Psoas muscle (tissue), 8 donors: ENCODE data around the gene FOXN4. TPM values are rescaled to one million over a fixed set of nuclear protein-coding genes. Genes with fewer than 3 reads are reported as not detected.

ENCODE experiments used
- ATAC-seq, 4 donors: fragments of 200-7000 bp; cut with Tn5 transposase; one replicate each; pipeline ENCODE4 v1.9.1; 2020; ENCODE audit warnings: moderate library complexity in 3 of 4, mild to moderate bottlenecking in 2 of 4
- DNase-seq, 2 donors: peaks; one replicate each; pipeline ENCODE4 v3.0.0-alpha.2; 2020
- H3K27ac ChIP-seq: fragments of 200-600 bp; one replicate; pipeline ENCODE4 v1.8.0; 2022
- H3K27me3 ChIP-seq, 3 donors: fragments of 200-600 bp in 1 of 3; one replicate each; pipeline versions ENCODE4 v1.6.1 to v1.8.0; 2013 to 2022; ENCODE audit warnings: low read length in 2 of 3, mild to moderate bottlenecking in 2 of 3, moderate library complexity in 1 of 3; ENCODE audit not compliant: insufficient read depth in 3 of 3
- H3K36me3 ChIP-seq, 2 donors: fragments of 200-600 bp in 1 of 2; one replicate each; pipeline versions ENCODE4 v1.6.1 to v1.8.0; 2013 to 2022; ENCODE audit warnings: low read depth in 1 of 2, mild to moderate bottlenecking in 1 of 2, moderate library complexity in 1 of 2; ENCODE audit not compliant: insufficient read depth in 1 of 2
- H3K4me1 ChIP-seq: fragments of 200-600 bp; one replicate; pipeline ENCODE4 v1.8.0; 2022
- H3K4me3 ChIP-seq: fragments of 200-600 bp; one replicate; pipeline ENCODE4 v1.8.0; 2022; ENCODE audit warnings: mild to moderate bottlenecking
- H3K9me3 ChIP-seq: fragments of 200-600 bp; one replicate; pipeline ENCODE4 v1.8.0; 2022
- WGBS, 3 donors: extraction: QIAGEN DNeasy Blood & Tissue Kit; methylation state at CpG; one replicate each; pipeline versions ENCODE4 v1.1.6 to v1.1.7; 2013; 5-methylcytosine and 5-hydroxymethylcytosine counted together
- intact Hi-C, 2 donors: fragments of 100-400 bp; cut with DNase I; formaldehyde crosslinking; loops; one replicate each; pipeline versions ENCODE4 v1.11.0 to v1.14.2; 2022
- polyA plus RNA-seq, 3 donors: library from polyadenylated mRNA; stranded (reverse); fragments of 200-250 nt; gene quantifications; one replicate each; pipeline ENCODE4 v1.2.3, GENCODE V29; 2013
- total RNA-seq, 4 donors: library from RNA; stranded (reverse); fragmentation: NEBNext Ultra II Directional in 2 of 4; extraction: Animal tissue kit (Norgen Biotek cat#: 25700) in 2 of 4; gene quantifications; one replicate each; pipeline versions ENCODE4 v1.2.1 to v1.2.4, GENCODE V29; 2021 to 2023
- TF ChIP-seq, protein P1 (sequence below): fragments of 200-600 bp; IDR thresholded peaks from one replicate; pipeline ENCODE4 v1.8.0; 2022; ENCODE audit warnings: antibody characterized with exemption
- donor health status: healthy with polysubstance abuse.
- donor health status: DM: no; HTN: no; CAD: no; lungs with moderate emphysema.
- donor health status: Bipolar disorder and iron deficiency.
- donor health status: healthy.
- donor health status: DM: yes; HTN: yes; CAD: no.
- donor health status: DM: no; HTN: no; CAD: no.
- donor health status: DM: no; HTN: no; CAD: no.
- donor health status: DM: yes; HTN: yes; CAD: no.

The FOXN4 gene
- total and polyA plus RNA-seq, 7 donors, result 0.01 to 0.03 TPM; not detected in 5

DNA sequence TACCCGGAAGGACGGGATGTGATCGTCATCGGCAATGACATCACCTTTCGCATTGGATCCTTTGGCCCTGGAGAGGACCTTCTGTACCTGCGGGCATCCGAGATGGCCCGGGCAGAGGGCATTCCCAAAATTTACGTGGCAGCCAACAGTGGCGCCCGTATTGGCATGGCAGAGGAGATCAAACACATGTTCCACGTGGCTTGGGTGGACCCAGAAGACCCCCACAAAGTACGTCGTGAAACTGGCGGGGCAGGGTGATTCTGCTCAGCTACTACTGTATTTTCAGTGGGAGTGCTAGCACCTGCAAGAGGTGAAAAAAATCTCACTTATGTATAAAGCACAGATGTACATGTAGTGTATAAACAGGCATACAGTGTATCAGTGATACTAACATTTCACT, 62.9 kb downstream of the FOXN4 start:
- no peak for DNase-seq
- Histone ChIP-seq H3K27me3 (no peaks in the 10 kb centered on the region), H3K27ac (no peak overlapping the region), H3K4me1 (no peaks in the 10 kb centered on the region), H3K4me3 (no peak overlapping the region), H3K9me3 (no peaks in the 10 kb centered on the region), H3K36me3 (peaks cover 18 to 100% of the 10 kb centered on the region in 2 donors)
- WGBS, 3 donors, result 91 to 95% (median 95%) methylated on average over 15 of the region's 15 CpGs
- intact Hi-C loops, result no loop called here
- TF ChIP-seq, protein P1, sequence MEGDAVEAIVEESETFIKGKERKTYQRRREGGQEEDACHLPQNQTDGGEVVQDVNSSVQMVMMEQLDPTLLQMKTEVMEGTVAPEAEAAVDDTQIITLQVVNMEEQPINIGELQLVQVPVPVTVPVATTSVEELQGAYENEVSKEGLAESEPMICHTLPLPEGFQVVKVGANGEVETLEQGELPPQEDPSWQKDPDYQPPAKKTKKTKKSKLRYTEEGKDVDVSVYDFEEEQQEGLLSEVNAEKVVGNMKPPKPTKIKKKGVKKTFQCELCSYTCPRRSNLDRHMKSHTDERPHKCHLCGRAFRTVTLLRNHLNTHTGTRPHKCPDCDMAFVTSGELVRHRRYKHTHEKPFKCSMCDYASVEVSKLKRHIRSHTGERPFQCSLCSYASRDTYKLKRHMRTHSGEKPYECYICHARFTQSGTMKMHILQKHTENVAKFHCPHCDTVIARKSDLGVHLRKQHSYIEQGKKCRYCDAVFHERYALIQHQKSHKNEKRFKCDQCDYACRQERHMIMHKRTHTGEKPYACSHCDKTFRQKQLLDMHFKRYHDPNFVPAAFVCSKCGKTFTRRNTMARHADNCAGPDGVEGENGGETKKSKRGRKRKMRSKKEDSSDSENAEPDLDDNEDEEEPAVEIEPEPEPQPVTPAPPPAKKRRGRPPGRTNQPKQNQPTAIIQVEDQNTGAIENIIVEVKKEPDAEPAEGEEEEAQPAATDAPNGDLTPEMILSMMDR, result no peak
- ATAC-seq, result peak in 1 of 4 donors; percentile 2

DNA sequence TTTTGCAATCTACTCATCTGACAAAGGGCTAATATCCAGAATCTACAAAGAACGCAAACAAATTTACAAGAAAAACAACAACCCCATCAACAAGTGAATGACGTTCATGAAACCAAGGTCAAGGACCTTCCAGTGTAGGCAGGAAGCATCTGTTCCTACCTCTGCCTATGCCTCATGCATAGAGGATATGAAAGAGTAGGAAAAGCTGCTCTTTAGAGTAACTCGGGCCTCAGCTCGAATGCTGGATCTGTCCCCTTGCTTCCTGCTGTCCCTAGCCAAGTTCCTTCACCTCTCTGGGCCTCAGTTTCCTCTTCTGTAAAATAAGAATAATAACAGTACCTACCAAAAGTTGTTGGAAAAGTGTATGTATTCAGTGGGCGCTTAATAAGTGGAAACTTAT, 65.0 kb downstream of the FOXN4 start:
- intact Hi-C loops, result no loop called here
- H3K4me1 ChIP-seq, result no peaks in the 10 kb centered on the region
- TF ChIP-seq, protein P1, result no peak
- H3K27me3 ChIP-seq, result no peaks in the 10 kb centered on the region
- no peak overlapping the region for H3K27ac ChIP-seq
- H3K36me3 ChIP-seq, result peaks cover 26 to 100% of the 10 kb centered on the region in 2 donors
- no peak overlapping the region for H3K4me3 ChIP-seq
- H3K9me3 ChIP-seq, result no peaks in the 10 kb centered on the region
- 72 to 84% (median 75%) methylated on average over 5 of the region's 5 CpGs for WGBS, 3 donors
- ATAC-seq (no peak), DNase-seq (no peak)

DNA sequence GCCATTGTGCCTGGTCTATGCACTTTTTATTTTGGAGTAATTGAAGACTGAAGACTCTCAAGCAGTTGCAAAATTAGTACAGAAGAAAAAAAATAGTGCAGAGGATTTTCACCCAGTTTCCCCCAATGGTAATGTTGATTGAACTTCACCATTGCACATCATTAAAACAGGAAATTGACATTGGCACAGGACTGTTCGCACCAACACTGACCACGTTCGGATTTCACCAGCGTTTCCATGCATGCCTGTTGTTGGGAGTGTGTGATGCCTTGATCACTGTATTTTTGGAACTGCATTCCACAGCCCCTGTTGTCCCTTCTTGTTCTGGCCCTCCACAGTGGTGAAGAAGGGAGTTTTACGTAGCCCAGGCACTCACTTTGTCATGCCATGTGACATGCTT, 67.1 kb downstream of the FOXN4 start:
- H3K27ac ChIP-seq, result no peak overlapping the region
- TF ChIP-seq, protein P1, result no peak
- WGBS, 3 donors, result 82 to 85% (median 82%) methylated on average over 5 of the region's 5 CpGs
- H3K9me3 ChIP-seq, result no peaks in the 10 kb centered on the region
- H3K27me3 ChIP-seq, result no peaks in the 10 kb centered on the region
- H3K4me1 ChIP-seq, result no peaks in the 10 kb centered on the region
- peaks cover 26 to 98% of the 10 kb centered on the region in 2 donors for H3K36me3 ChIP-seq
- no peak for ATAC-seq
- intact Hi-C loops, result no loop called here
- H3K4me3 ChIP-seq, result no peak overlapping the region
- no peak for DNase-seq

DNA sequence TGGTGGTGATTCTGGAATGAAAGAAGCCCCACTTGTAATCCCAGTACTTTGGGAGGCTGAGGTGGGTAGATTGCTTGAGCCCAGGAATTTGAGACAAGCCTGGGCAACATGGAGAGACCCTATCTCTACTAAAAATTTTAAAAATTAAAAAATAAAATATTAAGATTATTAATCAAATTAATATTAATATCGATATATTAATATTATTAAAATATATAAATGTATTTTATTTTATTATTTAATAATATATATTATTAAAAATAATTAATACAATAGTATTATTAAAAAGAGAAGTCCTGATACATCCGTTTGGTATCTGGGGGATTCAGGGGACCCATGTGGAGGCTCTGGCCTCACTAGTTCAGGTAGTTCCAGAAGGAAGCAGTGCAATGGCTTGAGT, 68.7 kb downstream of the FOXN4 start:
- Histone ChIP-seq H3K9me3 (no peaks in the 10 kb centered on the region), H3K36me3 (peaks cover 23 to 98% of the 10 kb centered on the region in 2 donors), H3K27ac (no peak overlapping the region), H3K4me3 (no peak overlapping the region), H3K4me1 (no peaks in the 10 kb centered on the region), H3K27me3 (no peaks in the 10 kb centered on the region)
- TF ChIP-seq, protein P1, result no peak
- ATAC-seq (no peak), DNase-seq (no peak)
- intact Hi-C loops, result no loop called here
- WGBS, 3 donors, result 94 to 95% (median 95%) methylated on average over 2 of the region's 2 CpGs

DNA sequence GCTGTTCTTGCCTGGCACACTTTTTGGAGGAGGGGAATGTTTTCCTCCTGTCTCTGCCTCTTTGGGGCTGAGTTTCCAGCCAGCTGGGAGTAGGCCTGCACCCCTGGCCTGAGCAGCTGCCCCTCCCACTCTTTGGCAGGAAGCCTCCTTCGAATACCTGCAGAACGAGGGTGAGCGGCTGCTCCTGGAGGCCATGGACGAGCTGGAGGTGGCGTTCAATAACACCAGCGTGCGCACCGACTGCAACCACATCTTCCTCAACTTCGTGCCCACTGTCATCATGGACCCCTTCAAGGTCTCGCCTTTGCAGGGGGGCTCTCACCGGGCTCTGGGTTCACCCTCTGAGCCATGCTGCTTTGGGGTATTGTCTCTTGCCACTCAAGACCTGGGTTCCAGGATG, 69.4 kb downstream of the FOXN4 start:
- Histone ChIP-seq H3K36me3 (peaks cover 23 to 98% of the 10 kb centered on the region in 2 donors), H3K4me3 (no peak overlapping the region), H3K4me1 (no peaks in the 10 kb centered on the region), H3K9me3 (no peaks in the 10 kb centered on the region), H3K27me3 (no peaks in the 10 kb centered on the region), H3K27ac (no peak overlapping the region)
- ATAC-seq (peak in 3 of 4 donors; percentile 4 to 15 (median 5)), DNase-seq (no peak)
- 74 to 83% (median 74%) methylated on average over 11 of the region's 11 CpGs for WGBS, 3 donors
- TF ChIP-seq, protein P1, result no peak
- intact Hi-C loops, result loop anchor here in 1 of 2 donors (10.0 kb wide), 2 partner anchors 65 to 255 kb away; no protein-coding TSS in a partner anchor
